ENCODE measurements around the gene NECTIN4.

The NECTIN4 gene

GRCh38 chr1:161115132-161115711 is 25.9 kb upstream of the NECTIN4 start:
- Histone ChIP-seq H3K27ac (ENCODE audit: low read length) (no peak overlapping the region), H3K4me3 (ENCODE audit: low read length) (no peak overlapping the region)

GRCh38 chr1:161114556-161114955 is 25.2 kb upstream of the NECTIN4 start:
- Histone ChIP-seq H3K9ac (ENCODE audit: low read length) (no peak overlapping the region), H3K9me3 (replicated peaks; ENCODE audit: insufficient read depth, low read length) (no peaks in the 10 kb centered on the region), H3K27ac (ENCODE audit: low read length) (no peak overlapping the region), H3K9me2 (replicated peaks; ENCODE audit: insufficient read depth, low read length) (no peaks in the 10 kb centered on the region), H3K4me3 (ENCODE audit: low read length) (no peak overlapping the region), H3K4me2 (ENCODE audit: low read depth, low read length) (no peak overlapping the region), H3F3A (ENCODE audit: insufficient read depth, low read length) (peaks cover 12% of the 10 kb centered on the region; the same call in 1 of the 2 replicates), H3K79me2 (ENCODE audit: low read length) (peaks cover 97% of the 10 kb centered on the region), H4K20me1 (ENCODE audit: insufficient read depth, low read length) (peaks cover 10% of the 10 kb centered on the region; the same call in 1 of the 2 replicates), H2AFZ (ENCODE audit: low read length) (no peak overlapping the region), H3K36me3 (replicated peaks; ENCODE audit: insufficient read depth, low read length) (no peaks in the 10 kb centered on the region; the same call in 1 of the 2 replicates), H3K4me1 (ENCODE audit: low read length) (peaks cover 29% of the 10 kb centered on the region), H3K27me3 (replicated peaks; ENCODE audit: insufficient read depth, low read length) (no peaks in the 10 kb centered on the region)
- TF ChIP-seq CTCF (IDR thresholded peaks at IDR 0.05; ENCODE audit: low read length) = no peak
- TF ChIP-seq EZH2 (optimal IDR thresholded peaks at IDR 0.05; ENCODE audit: low read depth, low read length) = no peak
- no peak for TF ChIP-seq EZH2phosphoT487 (IDR thresholded peaks at IDR 0.05; ENCODE audit: low read length)
- no peak for DNase-seq

More at GRCh38 chr1:161115132-161115711, 25.9 kb upstream of the NECTIN4 start:
- no peaks in the 10 kb centered on the region for H3K9me2 ChIP-seq (replicated peaks; ENCODE audit: insufficient read depth, low read length)
- H3K27me3 ChIP-seq (replicated peaks; ENCODE audit: insufficient read depth, low read length) = no peaks in the 10 kb centered on the region
- peaks cover 92% of the 10 kb centered on the region for H3K79me2 ChIP-seq (ENCODE audit: low read length)
- TF ChIP-seq EZH2phosphoT487 (IDR thresholded peaks at IDR 0.05; ENCODE audit: low read length) = no peak
- TF ChIP-seq EZH2 (optimal IDR thresholded peaks at IDR 0.05; ENCODE audit: low read depth, low read length) = no peak
- TF ChIP-seq CTCF (IDR thresholded peaks at IDR 0.05; ENCODE audit: low read length) = no peak
- H3K9ac ChIP-seq (ENCODE audit: low read length) = no peak overlapping the region
- H3K4me2 ChIP-seq (ENCODE audit: low read depth, low read length) = no peak overlapping the region
- peaks cover 36% of the 10 kb centered on the region for H3K4me1 ChIP-seq (ENCODE audit: low read length)
- H3K9me3 ChIP-seq (replicated peaks; ENCODE audit: insufficient read depth, low read length) = no peaks in the 10 kb centered on the region
- peaks cover 15% of the 10 kb centered on the region; the same call in 1 of the 2 replicates for H3F3A ChIP-seq (ENCODE audit: insufficient read depth, low read length)
- H4K20me1 ChIP-seq (ENCODE audit: insufficient read depth, low read length) = peaks cover 10% of the 10 kb centered on the region; the same call in 1 of the 2 replicates
- H3K36me3 ChIP-seq (replicated peaks; ENCODE audit: insufficient read depth, low read length) = no peaks in the 10 kb centered on the region; the same call in 1 of the 2 replicates
- H2AFZ ChIP-seq (ENCODE audit: low read length) = no peak overlapping the region
- no peak for DNase-seq

GRCh38 chr1:161113915-161114314 is 24.6 kb upstream of the NECTIN4 start:
- Histone ChIP-seq H3K36me3 (replicated peaks; ENCODE audit: insufficient read depth, low read length) (no peaks in the 10 kb centered on the region; the same call in 1 of the 2 replicates), H3K79me2 (ENCODE audit: low read length) (peaks cover 98% of the 10 kb centered on the region)

More at GRCh38 chr1:161113915-161114314, 24.6 kb upstream of the NECTIN4 start:
- peaks cover 23% of the 10 kb centered on the region for H3K4me1 ChIP-seq (ENCODE audit: low read length)
- no peak for TF ChIP-seq CTCF (IDR thresholded peaks at IDR 0.05; ENCODE audit: low read length)
- no peak for TF ChIP-seq EZH2phosphoT487 (IDR thresholded peaks at IDR 0.05; ENCODE audit: low read length)
- TF ChIP-seq EZH2 (optimal IDR thresholded peaks at IDR 0.05; ENCODE audit: low read depth, low read length) = no peak
- H3K9ac ChIP-seq (ENCODE audit: low read length) = no peak overlapping the region
- no peak overlapping the region for H3K4me2 ChIP-seq (ENCODE audit: low read depth, low read length)
- no peak overlapping the region for H3K4me3 ChIP-seq (ENCODE audit: low read length)
- no peaks in the 10 kb centered on the region for H3K9me2 ChIP-seq (replicated peaks; ENCODE audit: insufficient read depth, low read length)
- H3K9me3 ChIP-seq (replicated peaks; ENCODE audit: insufficient read depth, low read length) = no peaks in the 10 kb centered on the region
- peaks cover 5% of the 10 kb centered on the region; the same call in 1 of the 2 replicates for H3F3A ChIP-seq (ENCODE audit: insufficient read depth, low read length)
- H2AFZ ChIP-seq (ENCODE audit: low read length) = no peak overlapping the region
- peaks cover 10% of the 10 kb centered on the region; the same call in 1 of the 2 replicates for H4K20me1 ChIP-seq (ENCODE audit: insufficient read depth, low read length)
- no peak overlapping the region for H3K27ac ChIP-seq (ENCODE audit: low read length)
- DNase-seq = no peak
- no peaks in the 10 kb centered on the region for H3K27me3 ChIP-seq (replicated peaks; ENCODE audit: insufficient read depth, low read length)

Measured in MM.1S (cell line).